Naive thymus-derived CD4-positive, alpha-beta T cell (primary cell): ENCODE results near the gene BABAM1. TPM values are rescaled to one million over a fixed set of nuclear protein-coding genes. Genes with fewer than 3 reads are reported as not detected.

Source experiments
- ATAC-seq: fragments of 150-1000 bp; cut with Tn5 transposase; 2 replicates; pipeline ENCODE4 v1.10.0; 2021; ENCODE audit warnings: mild to moderate bottlenecking, moderate library complexity
- CTCF ChIA-PET: fragments of 350-600 bp; sonication (Branson Sonifier 250); formaldehyde crosslinking; loops from one replicate; lab custom pipeline; 2021; ENCODE audit warnings: antibody characterized with exemption; lab: Charles Lee
- POLR2A ChIA-PET: fragments of 350-600 bp; sonication (Branson Sonifier 250); formaldehyde crosslinking; loops from one replicate; lab custom pipeline; 2021; ENCODE audit warnings: antibody characterized with exemption, inconsistent platforms; lab: Charles Lee
- DNase-seq, 9 donors: peaks; one replicate each; pipeline versions ENCODE4 v3.0.0 to v3.0.0-alpha.2; 2020 to 2022; ENCODE audit warnings: mixed read lengths in 1 of 9
- H3K27ac ChIP-seq: one replicate; pipeline ENCODE4 v1.7.0; 2013; ENCODE audit warnings: mild to moderate bottlenecking, low read depth, low read length, moderate library complexity
- H3K27me3 ChIP-seq, 2 donors: one replicate each; pipeline ENCODE4 v1.7.0; 2013; ENCODE audit warnings: low read length in 2 of 2, mild to moderate bottlenecking in 2 of 2, moderate library complexity in 2 of 2; ENCODE audit not compliant: control insufficient read depth in 2 of 2, insufficient read depth in 2 of 2
- H3K36me3 ChIP-seq, 3 experiments: 1 replicate in 2 of 3; 2 replicates in 1 of 3; pipeline ENCODE4 v1.7.0; 2013; ENCODE audit warnings: low read length in 3 of 3, mild to moderate bottlenecking in 3 of 3, moderate library complexity in 1 of 3; ENCODE audit not compliant: insufficient read depth in 3 of 3, control insufficient read depth in 2 of 3
- H3K4me1 ChIP-seq, 2 donors: one replicate each; pipeline ENCODE4 v1.7.0; 2013; ENCODE audit warnings: low read length in 2 of 2, mild to moderate bottlenecking in 2 of 2, moderate library complexity in 1 of 2; ENCODE audit not compliant: control insufficient read depth in 2 of 2, insufficient read depth in 2 of 2
- H3K4me3 ChIP-seq: 2 replicates; pipeline ENCODE4 v1.7.0; 2013; ENCODE audit warnings: mild to moderate bottlenecking, low read length
- H3K9me3 ChIP-seq, 3 experiments: 1 replicate in 2 of 3; 2 replicates in 1 of 3; pipeline ENCODE4 v1.7.0; 2013; ENCODE audit warnings: low read length in 3 of 3; ENCODE audit not compliant: control insufficient read depth in 2 of 3
- H3K27ac Mint-ChIP-seq, 9 donors: one replicate each; pipeline ENCODE4 v1.8.0; 2020 to 2022; ENCODE audit warnings: mixed read lengths in 9 of 9, mild to moderate bottlenecking in 8 of 9, moderate library complexity in 5 of 9, inconsistent platforms in 2 of 9
- H3K27me3 Mint-ChIP-seq, 5 donors: one replicate each; pipeline ENCODE4 v1.8.0; 2021 to 2022; ENCODE audit warnings: mixed read lengths in 5 of 5, mild to moderate bottlenecking in 1 of 5
- H3K36me3 Mint-ChIP-seq, 5 donors: one replicate each; pipeline ENCODE4 v1.8.0; 2020 to 2022; ENCODE audit warnings: mixed read lengths in 5 of 5, mild to moderate bottlenecking in 3 of 5, inconsistent platforms in 1 of 5
- H3K4me1 Mint-ChIP-seq, 7 donors: one replicate each; pipeline ENCODE4 v1.8.0; 2020 to 2022; ENCODE audit warnings: mixed read lengths in 7 of 7, mild to moderate bottlenecking in 3 of 7, inconsistent platforms in 1 of 7
- H3K4me3 Mint-ChIP-seq, 10 donors: one replicate each; pipeline ENCODE4 v1.8.0; 2020 to 2022; ENCODE audit warnings: mild to moderate bottlenecking in 10 of 10, mixed read lengths in 10 of 10, moderate library complexity in 6 of 10, inconsistent platforms in 2 of 10
- H3K9me3 Mint-ChIP-seq, 11 donors: one replicate each; pipeline ENCODE4 v1.8.0; 2020 to 2022; ENCODE audit warnings: mixed read lengths in 11 of 11, mild to moderate bottlenecking in 4 of 11, inconsistent platforms in 1 of 11, moderate library complexity in 1 of 11
- intact Hi-C, 2 donors: fragments of 100-400 bp; cut with micrococcal nuclease; formaldehyde crosslinking; loops; one replicate each; pipeline ENCODE4 v1.15.1; 2023
- polyA plus RNA-seq, 2 donors: library from polyadenylated mRNA; unstranded; fragments of 300-500 nt; fragmentation: Illumina TruSeq; gene quantifications; one replicate each; pipeline ENCODE4 v1.2.3, GENCODE V29; 2021
- total RNA-seq, 6 experiments: library from RNA in 5 of 6; stranded (reverse) in 5 of 6; gene quantifications; 1 replicate in 5 of 6; 2 replicates in 1 of 6; pipeline ENCODE4 v1.2.3 and lab custom pipeline; 2021 to 2026

BABAM1 gene
- total and polyA plus RNA-seq, 7 experiments from 2014 or later = 72.4 to 111 (median 95.6) TPM

- peak overlapping the region; percentile 9 to 98 (median 64) for H3K4me3 Mint-ChIP-seq
- Histone ChIP-seq H3K4me3 (no peak overlapping the region), H3K36me3 (peaks cover 0 to 44% (median 16%) of the 10 kb centered on the region in 3 experiments), H3K9me3 (no peaks in the 10 kb centered on the region), H3K4me1 (peaks cover 16 to 17% of the 10 kb centered on the region in 2 donors), H3K27ac (no peak overlapping the region), H3K27me3 (no peaks in the 10 kb centered on the region)
- H3K9me3 Mint-ChIP-seq = no peaks in the 10 kb centered on the region
- peaks cover 0 to 13% (median 4%) of the 10 kb centered on the region in 5 donors for H3K36me3 Mint-ChIP-seq
- ChIA-PET CTCF (no interaction called here), POLR2A (interaction anchor here (0.7 kb wide), 1 partner anchor 315 kb away, joined by 3 read pairs; no protein-coding TSS in a partner anchor)
- ATAC-seq (no peak), DNase-seq (no peak)
- peak overlapping the region in 3 of 9 donors; percentile 72 to 81 (median 75) for H3K27ac Mint-ChIP-seq
- no peaks in the 10 kb centered on the region for H3K27me3 Mint-ChIP-seq
- peaks cover 24 to 41% (median 33%) of the 10 kb centered on the region in 7 donors for H3K4me1 Mint-ChIP-seq
- intact Hi-C loops = no loop called here
Observed at GRCh38 chr19:17311455-17312188, 44.4 kb downstream of the BABAM1 start.

- ChIA-PET CTCF (no interaction called here), POLR2A (interaction anchor here (1.3 kb wide), 1 partner anchor 22 kb away, joined by 3 read pairs; the partner anchor contains the start of gene ANO8)
- H3K27ac Mint-ChIP-seq = no peak overlapping the region
Observed at GRCh38 chr19:17312189-17313113, 45.2 kb downstream of the BABAM1 start.

GRCh38 chr19:17314007-17314593 lies 46.9 kb downstream of the BABAM1 start:
- Histone ChIP-seq H3K27me3 (no peaks in the 10 kb centered on the region), H3K36me3 (peaks cover 0 to 55% (median 16%) of the 10 kb centered on the region in 3 experiments), H3K9me3 (no peaks in the 10 kb centered on the region), H3K4me3 (no peak overlapping the region), H3K4me1 (peaks cover 13 to 15% of the 10 kb centered on the region in 2 donors), H3K27ac (no peak overlapping the region)
- H3K4me1 Mint-ChIP-seq = peaks cover 16 to 27% (median 24%) of the 10 kb centered on the region in 7 donors
- intact Hi-C loops = no loop called here
- H3K27me3 Mint-ChIP-seq = no peaks in the 10 kb centered on the region
- ChIA-PET POLR2A (interaction anchor here (0.7 to 1.3 kb wide), 2 partner anchors 20 to 24 kb away, joined by 3 to 4 read pairs; partner anchors contain the start of gene ANO8), CTCF (no interaction called here)
- no peak for DNase-seq
- peaks cover 0 to 2% (median 0%) of the 10 kb centered on the region in 11 donors for H3K9me3 Mint-ChIP-seq
- peak overlapping the region in 1 of 9 donors; percentile 33 for H3K27ac Mint-ChIP-seq
- H3K4me3 Mint-ChIP-seq = no peak overlapping the region
- peaks cover 0 to 13% (median 4%) of the 10 kb centered on the region in 5 donors for H3K36me3 Mint-ChIP-seq
- no peak for ATAC-seq

More at GRCh38 chr19:17312189-17313113, 45.2 kb downstream of the BABAM1 start:
- H3K4me3 ChIP-seq = no peak overlapping the region
- H3K27me3 Mint-ChIP-seq = no peaks in the 10 kb centered on the region
- intact Hi-C loops = no loop called here
- DNase-seq = no peak
- H3K9me3 ChIP-seq = no peaks in the 10 kb centered on the region
- peaks cover 0 to 44% (median 16%) of the 10 kb centered on the region in 3 experiments for H3K36me3 ChIP-seq
- peak overlapping the region in 1 of 10 donors; percentile 74 for H3K4me3 Mint-ChIP-seq
- H3K27ac ChIP-seq = no peak overlapping the region
- H3K9me3 Mint-ChIP-seq = no peaks in the 10 kb centered on the region
- peaks cover 0 to 13% (median 4%) of the 10 kb centered on the region in 5 donors for H3K36me3 Mint-ChIP-seq
- peaks cover 24 to 37% (median 33%) of the 10 kb centered on the region in 7 donors for H3K4me1 Mint-ChIP-seq
- peaks cover 13 to 15% of the 10 kb centered on the region in 2 donors for H3K4me1 ChIP-seq
- no peak for ATAC-seq
- H3K27me3 ChIP-seq = no peaks in the 10 kb centered on the region

GRCh38 chr19:17318966-17319365 lies 51.7 kb downstream of the BABAM1 start:
- Histone ChIP-seq H3K36me3 (peaks cover 0 to 63% (median 18%) of the 10 kb centered on the region in 3 experiments), H3K4me3 (no peak overlapping the region), H3K4me1 (no peaks in the 10 kb centered on the region), H3K27me3 (no peaks in the 10 kb centered on the region), H3K27ac (no peak overlapping the region), H3K9me3 (no peaks in the 10 kb centered on the region)
- no peak overlapping the region for H3K27ac Mint-ChIP-seq
- no peak for DNase-seq
- CTCF ChIA-PET = no interaction called here
- peaks cover 0 to 10% (median 0%) of the 10 kb centered on the region in 5 donors for H3K36me3 Mint-ChIP-seq
- peaks cover 0 to 3% (median 0%) of the 10 kb centered on the region in 11 donors for H3K9me3 Mint-ChIP-seq
- intact Hi-C loops = no loop called here
- POLR2A ChIA-PET = no interaction called here
- peaks cover 3 to 11% (median 7%) of the 10 kb centered on the region in 7 donors for H3K4me1 Mint-ChIP-seq
- H3K4me3 Mint-ChIP-seq = no peak overlapping the region
- H3K27me3 Mint-ChIP-seq = no peaks in the 10 kb centered on the region
- ATAC-seq = no peak

GRCh38 chr19:17319473-17320238 lies 52.4 kb downstream of the BABAM1 start:
- intact Hi-C loops = no loop called here
- H3K9me3 Mint-ChIP-seq = peaks cover 0 to 3% (median 0%) of the 10 kb centered on the region in 11 donors
- H3K9me3 ChIP-seq = no peaks in the 10 kb centered on the region
- H3K4me1 ChIP-seq = no peaks in the 10 kb centered on the region
- H3K36me3 ChIP-seq = peaks cover 0 to 56% (median 13%) of the 10 kb centered on the region in 3 experiments
- no peak overlapping the region for H3K27ac Mint-ChIP-seq
- no peak overlapping the region for H3K27ac ChIP-seq
- ATAC-seq = no peak
- H3K4me1 Mint-ChIP-seq = peaks cover 3 to 11% (median 7%) of the 10 kb centered on the region in 7 donors
- no peak overlapping the region for H3K4me3 ChIP-seq
- no peaks in the 10 kb centered on the region for H3K27me3 Mint-ChIP-seq
- peak overlapping the region in 1 of 10 donors; percentile 34 for H3K4me3 Mint-ChIP-seq
- peaks cover 0 to 10% (median 0%) of the 10 kb centered on the region in 5 donors for H3K36me3 Mint-ChIP-seq
- POLR2A ChIA-PET = no interaction called here
- H3K27me3 ChIP-seq = no peaks in the 10 kb centered on the region
- CTCF ChIA-PET = no interaction called here
- DNase-seq = no peak
